ENCODE measurements around the gene DNPH1. TPM values are rescaled to one million over a fixed set of nuclear protein-coding genes. Genes with fewer than 3 reads are reported as not detected.

DNPH1 gene
- total RNA-seq, 1 donor: 21.6 TPM

DNA sequence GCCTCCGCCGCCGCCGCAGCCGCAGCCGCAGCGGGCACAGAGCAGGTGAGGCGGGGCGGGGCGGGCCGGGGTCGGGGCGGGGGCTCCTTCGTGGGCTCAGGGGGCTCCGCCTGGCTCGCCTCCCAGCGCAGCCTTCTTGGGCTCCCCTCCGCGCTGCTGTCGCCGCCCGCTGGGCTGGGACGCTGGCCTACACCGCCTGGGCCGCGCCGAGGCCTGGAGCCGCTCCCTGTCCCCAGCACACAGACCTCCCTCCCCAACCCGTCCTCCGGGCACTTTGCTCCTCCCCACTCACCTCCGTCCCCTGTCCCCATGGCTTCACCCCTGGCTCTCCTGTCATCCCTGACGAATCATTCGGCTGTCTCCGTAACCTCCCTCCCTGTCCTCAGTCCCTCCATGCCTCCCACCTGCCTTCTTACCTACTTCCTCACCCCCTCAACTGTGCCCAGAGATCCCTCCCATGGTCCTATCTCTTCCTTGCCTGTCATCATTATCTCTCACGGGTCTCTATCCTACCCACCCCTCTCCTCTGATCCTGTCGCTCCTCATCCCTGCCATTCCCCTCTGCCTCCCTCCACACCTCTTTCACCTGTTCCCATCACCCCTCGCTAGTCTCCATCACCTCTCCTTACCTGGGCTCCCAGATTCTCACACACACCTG is 14.5 kb upstream of the DNPH1 start:
- DNase-seq (ENCODE audit: low read depth): no peak
- TF ChIP-seq CTCF (IDR thresholded peaks at IDR 0.05; ENCODE audit: insufficient read depth, low read depth, low read length): no peak
- no peak overlapping the region for H3K4me3 ChIP-seq (ENCODE audit: low read depth, low read length)

DNA sequence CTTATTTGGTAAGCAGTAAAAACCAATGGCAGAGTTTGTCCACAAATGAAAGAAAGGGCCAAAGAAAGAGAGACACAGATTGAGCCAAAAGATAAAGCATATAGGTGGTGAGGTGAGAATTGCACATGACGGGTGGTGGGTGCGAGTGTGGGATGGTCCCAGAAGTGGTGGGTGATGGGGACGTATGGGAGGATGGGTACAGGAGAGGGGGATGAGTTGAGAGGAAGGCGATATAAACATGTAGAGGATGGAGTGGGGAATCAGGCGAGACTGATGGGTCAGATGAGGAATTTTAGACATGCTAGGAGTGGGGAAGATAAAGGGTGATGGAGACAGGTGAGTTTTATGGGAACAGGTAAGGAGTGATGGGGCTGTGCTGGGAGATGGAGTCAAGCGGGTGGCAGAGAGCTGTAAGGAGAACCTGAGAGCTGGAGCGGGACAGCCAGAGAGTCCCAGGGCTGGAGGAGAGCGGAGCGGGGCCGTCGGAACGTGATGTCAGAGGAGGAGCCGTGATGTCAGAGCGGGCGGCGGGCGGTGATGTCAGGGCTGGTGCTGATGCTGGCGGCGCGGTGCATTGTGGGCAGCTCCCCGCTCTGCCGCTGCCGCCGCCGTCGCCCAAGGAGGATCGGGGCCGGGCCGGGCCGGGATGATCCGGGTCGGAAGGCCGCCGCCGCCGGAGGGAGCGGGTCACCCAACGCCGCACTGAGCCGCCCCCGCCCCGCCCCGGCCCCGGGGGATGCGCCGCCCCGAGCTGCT is 13.8 kb upstream of the DNPH1 start, which contains the start of gene TTBK1:
TTBK1 (plus strand) TSS at position 574 of the 756 bp plus-strand sequence. CDS start 3,180 bp downstream, outside the sequence.
- no peak within 1 kb of the TSS for H3K4me3 ChIP-seq (ENCODE audit: low read depth, low read length)
- no peak for DNase-seq (ENCODE audit: low read depth)
- TF ChIP-seq CTCF (IDR thresholded peaks at IDR 0.05; ENCODE audit: insufficient read depth, low read depth, low read length): no peak

DNA sequence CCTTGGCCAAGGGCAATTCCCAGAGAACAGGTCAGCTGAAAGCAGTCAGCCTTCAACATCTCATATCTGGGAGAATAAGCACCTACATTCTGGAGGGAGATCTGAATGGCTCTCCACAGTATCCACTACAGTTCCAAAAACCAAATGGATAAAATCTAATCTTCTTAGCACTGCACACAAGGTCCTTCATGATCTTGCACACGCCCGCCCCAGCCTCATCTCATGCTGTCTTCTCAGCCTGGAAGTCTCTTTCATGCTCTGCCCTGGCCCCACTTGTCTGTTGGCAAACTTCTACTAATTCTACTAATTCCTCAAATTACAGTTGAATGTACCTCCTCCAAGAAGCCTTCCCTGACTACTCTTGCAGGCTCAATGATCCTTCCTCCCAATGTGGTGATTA is 12.2 kb upstream of the DNPH1 start:
- DNase-seq (ENCODE audit: low read depth): no peak
- no peak overlapping the region for H3K4me3 ChIP-seq (ENCODE audit: low read depth, low read length)
- TF ChIP-seq CTCF (IDR thresholded peaks at IDR 0.05; ENCODE audit: insufficient read depth, low read depth, low read length): no peak

GRCh38 chr6:43240950-43241349 is 11.7 kb upstream of the DNPH1 start:
- H3K4me3 ChIP-seq (ENCODE audit: low read depth, low read length): no peak overlapping the region
- DNase-seq (ENCODE audit: low read depth): no peak
- no peak for TF ChIP-seq CTCF (IDR thresholded peaks at IDR 0.05; ENCODE audit: insufficient read depth, low read depth, low read length)

DNA sequence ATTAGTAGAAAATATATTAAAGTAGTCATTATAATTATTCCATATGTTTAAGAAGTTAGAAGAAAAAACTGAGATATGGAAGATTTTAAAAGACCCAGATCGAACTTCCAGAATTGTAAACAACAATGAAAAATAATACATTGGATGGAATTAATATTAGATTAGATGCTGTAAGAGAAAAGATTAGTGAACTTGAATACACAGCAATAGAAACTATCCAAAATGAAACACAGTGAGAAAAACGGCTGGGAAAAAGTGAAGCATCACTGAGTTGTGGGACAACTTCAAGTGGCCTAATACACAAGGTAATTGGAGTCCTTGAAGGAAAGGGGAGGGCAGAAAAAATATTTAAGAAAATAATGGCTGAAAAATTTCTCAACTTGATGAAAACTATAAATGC is 9.8 kb upstream of the DNPH1 start:
- DNase-seq (ENCODE audit: low read depth): no peak
- TF ChIP-seq CTCF (IDR thresholded peaks at IDR 0.05; ENCODE audit: insufficient read depth, low read depth, low read length): no peak
- H3K4me3 ChIP-seq (ENCODE audit: low read depth, low read length): no peak overlapping the region

- no peak for DNase-seq (ENCODE audit: low read depth)
- H3K4me3 ChIP-seq (ENCODE audit: low read depth, low read length): no peak overlapping the region
- TF ChIP-seq CTCF (IDR thresholded peaks at IDR 0.05; ENCODE audit: insufficient read depth, low read depth, low read length): no peak
Measured at GRCh38 chr6:43235841-43236240, 6.6 kb upstream of the DNPH1 start.
